Smooth muscle cell (in vitro differentiated cells): Measurements from ENCODE around the gene DEFB131A. TPM values are rescaled to one million over a fixed set of nuclear protein-coding genes. Genes with fewer than 3 reads are reported as not detected.
"Not testable (repeated sequence)": the region's sequence is repeated elsewhere in the genome, so short reads cannot be mapped to it uniquely, and the experiment has no call there.

Experiments used
- DNase-seq: peaks from one replicate; lab custom pipeline; 2025; ENCODE audit not compliant: unreplicated experiment; lab: John Stamatoyannopoulos, UW
- H2AFZ ChIP-seq: fragments of 200-600 bp; sonication (generic); 2 replicates; pipeline ENCODE4 v1.6.0; 2016; ENCODE audit warnings: antibody characterized with exemption, low read depth, mild to moderate bottlenecking
- H3F3A ChIP-seq: fragments of 200-600 bp; sonication (generic); 2 replicates; pipeline ENCODE4 v1.6.0; 2017; ENCODE audit warnings: antibody characterized with exemption, low read depth
- H3K27ac ChIP-seq: fragments of 200-600 bp; sonication (generic); 2 replicates; pipeline ENCODE4 v1.5.1; 2016; ENCODE audit warnings: low read depth, mild to moderate bottlenecking
- H3K27me3 ChIP-seq: fragments of 200-600 bp; sonication (generic); 2 replicates; pipeline ENCODE4 v1.6.1; 2016; ENCODE audit warnings: low read depth, mild to moderate bottlenecking
- H3K36me3 ChIP-seq: fragments of 200-600 bp; sonication (generic); 2 replicates; pipeline ENCODE4 v1.5.1; 2016; ENCODE audit warnings: low read depth
- H3K4me1 ChIP-seq: fragments of 200-600 bp; sonication (generic); 2 replicates; pipeline ENCODE4 v1.5.1; 2016; ENCODE audit warnings: low read depth
- H3K4me2 ChIP-seq: fragments of 200-600 bp; sonication (generic); 2 replicates; pipeline ENCODE4 v1.6.0; 2016; ENCODE audit warnings: mild to moderate bottlenecking
- H3K4me3 ChIP-seq: fragments of 200-600 bp; sonication (generic); 2 replicates; pipeline ENCODE4 v1.5.1; 2016; ENCODE audit warnings: mild to moderate bottlenecking
- H3K79me2 ChIP-seq: fragments of 200-600 bp; sonication (generic); 2 replicates; pipeline ENCODE4 v1.6.0; 2016; ENCODE audit warnings: low read depth, mild to moderate bottlenecking
- H3K9ac ChIP-seq: fragments of 200-600 bp; sonication (generic); 2 replicates; pipeline ENCODE4 v1.6.0; 2016; ENCODE audit warnings: low read depth
- H3K9me3 ChIP-seq: fragments of 200-600 bp; sonication (generic); replicated peaks from 2 replicates; pipeline ENCODE4 v1.5.1; 2016; ENCODE audit warnings: low read depth
- H4K20me1 ChIP-seq: fragments of 200-600 bp; sonication (generic); 2 replicates; pipeline ENCODE4 v1.6.0; 2016; ENCODE audit warnings: low read depth
- CTCF ChIP-seq: fragments of 200-600 bp; sonication (generic); IDR thresholded peaks from 2 replicates; pipeline ENCODE4 v1.5.1; 2017; ENCODE audit warnings: borderline replicate concordance, mild to moderate bottlenecking, antibody characterized with exemption; ENCODE audit not compliant: insufficient read depth, poor library complexity, severe bottlenecking
- WGBS: methylation state at CpG from one replicate; pipeline ENCODE4 v1.1.7; 2016; ENCODE audit warnings: low lambda C conversion rate; 5-methylcytosine and 5-hydroxymethylcytosine counted together
- polyA plus RNA-seq: library from polyadenylated mRNA; unstranded; fragments of >200 nt; fragmentation: Nextera tagmentation; extraction: Ambion mirVana; gene quantifications from 2 replicates; pipeline ENCODE4 v1.2.1, GENCODE V29; 2016
- total RNA-seq: library from RNA; depleted of rRNA; stranded (reverse); fragments of >200 nt; gene quantifications from 2 replicates; pipeline ENCODE4 v1.2.3, GENCODE V29; 2014

The DEFB131A gene
- total RNA-seq (not detected in 2 replicates), polyA plus RNA-seq (not detected in 2 replicates)

DNA sequence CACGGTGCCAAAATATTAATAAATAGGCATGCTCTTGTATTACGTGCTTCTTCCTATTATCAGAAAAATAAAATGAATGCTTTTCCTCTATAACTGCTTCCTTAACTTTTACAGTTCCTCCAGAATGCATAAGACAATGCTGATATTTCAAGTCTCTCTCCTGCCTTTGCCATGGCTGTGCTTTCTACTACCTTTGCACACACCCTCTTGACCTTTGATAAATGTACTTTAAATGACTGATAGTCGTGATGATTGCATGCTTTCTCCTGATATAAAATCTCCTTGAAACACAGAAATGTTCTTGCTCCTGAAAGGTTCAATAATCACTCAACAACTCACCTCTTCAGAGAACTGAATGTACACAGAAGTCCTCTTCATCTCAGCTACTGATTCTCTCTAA lies at the start of gene DEFB131A:
DEFB131A (plus strand) TSS at position 301 of the 400 bp plus-strand sequence. CDS start 120 bp downstream, outside the sequence.
- not testable (repeated sequence) for H3K79me2 ChIP-seq, H3K9me3 ChIP-seq, H3F3A ChIP-seq, H3K4me1 ChIP-seq, H3K4me2 ChIP-seq, H4K20me1 ChIP-seq, H3K9ac ChIP-seq, H3K27me3 ChIP-seq, H3K36me3 ChIP-seq, H3K4me3 ChIP-seq, H2AFZ ChIP-seq, H3K27ac ChIP-seq, DNase-seq
- 50% methylated on average over 3 of the region's 3 CpGs for WGBS

DNA sequence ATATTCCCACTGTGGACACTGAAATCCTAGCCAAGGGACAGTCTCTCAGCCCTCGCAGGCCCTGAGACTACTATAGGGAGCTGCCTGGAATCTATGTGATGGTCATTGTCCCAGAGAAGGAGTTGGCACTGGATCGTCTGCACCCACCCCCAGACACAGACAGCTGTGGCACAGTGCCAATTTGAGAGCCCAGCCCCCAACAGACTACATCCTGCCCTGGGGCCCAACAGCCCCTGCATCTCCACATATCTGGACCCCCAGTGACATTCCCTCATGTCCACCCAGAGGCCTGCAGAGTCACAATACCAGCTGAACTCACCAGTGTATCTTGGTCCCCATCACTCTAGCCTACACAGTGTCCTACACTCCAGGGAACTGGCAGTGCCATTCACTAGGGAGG lies 38.4 kb upstream of the DEFB131A start:
- H3K4me2 ChIP-seq, DNase-seq, H3K27ac ChIP-seq, H3K36me3 ChIP-seq, H3K9me3 ChIP-seq, H3K9ac ChIP-seq, H3K27me3 ChIP-seq, H3K4me1 ChIP-seq, H4K20me1 ChIP-seq, H2AFZ ChIP-seq, H3K4me3 ChIP-seq, H3F3A ChIP-seq, H3K79me2 ChIP-seq: not testable (repeated sequence)
- 77% methylated on average over 2 of the region's 2 CpGs for WGBS

- H3F3A ChIP-seq, H3K4me3 ChIP-seq, H2AFZ ChIP-seq, H4K20me1 ChIP-seq, H3K27ac ChIP-seq, H3K4me1 ChIP-seq, DNase-seq, H3K4me2 ChIP-seq, H3K9ac ChIP-seq, H3K79me2 ChIP-seq, H3K27me3 ChIP-seq, H3K36me3 ChIP-seq, H3K9me3 ChIP-seq: not testable (repeated sequence)
- 65% methylated on average over 3 of the region's 3 CpGs for WGBS
Measured at GRCh38 chr4:9406491-9406890, 37.7 kb upstream of the DEFB131A start.

- H3K36me3 ChIP-seq = no peaks in the 10 kb centered on the region
- no peak overlapping the region for H3K4me2 ChIP-seq
- H3K79me2 ChIP-seq = no peaks in the 10 kb centered on the region
- no peak overlapping the region for H3K4me3 ChIP-seq
- no peak overlapping the region for H2AFZ ChIP-seq
- H3K27me3 ChIP-seq = no peaks in the 10 kb centered on the region
- no peak for TF ChIP-seq CTCF
- no peaks in the 10 kb centered on the region for H4K20me1 ChIP-seq
- 78% methylated on average over 13 of the region's 13 CpGs for WGBS
- H3K9me3 ChIP-seq = no peaks in the 10 kb centered on the region
- H3K4me1 ChIP-seq = no peaks in the 10 kb centered on the region
- H3K9ac ChIP-seq = no peak overlapping the region
- H3F3A ChIP-seq = no peaks in the 10 kb centered on the region
- H3K27ac ChIP-seq = no peak overlapping the region
- DNase-seq = no peak
Measured at GRCh38 chr4:9409793-9410192, 34.4 kb upstream of the DEFB131A start.

GRCh38 chr4:9421884-9422455 lies 22.2 kb upstream of the DEFB131A start:
- not testable (repeated sequence) for DNase-seq, H3F3A ChIP-seq, H4K20me1 ChIP-seq, H3K27me3 ChIP-seq, H3K9ac ChIP-seq, H3K36me3 ChIP-seq, H2AFZ ChIP-seq, H3K4me3 ChIP-seq, H3K27ac ChIP-seq, H3K79me2 ChIP-seq, H3K4me2 ChIP-seq, H3K4me1 ChIP-seq, H3K9me3 ChIP-seq
- 73% methylated on average over 6 of the region's 6 CpGs for WGBS

DNA sequence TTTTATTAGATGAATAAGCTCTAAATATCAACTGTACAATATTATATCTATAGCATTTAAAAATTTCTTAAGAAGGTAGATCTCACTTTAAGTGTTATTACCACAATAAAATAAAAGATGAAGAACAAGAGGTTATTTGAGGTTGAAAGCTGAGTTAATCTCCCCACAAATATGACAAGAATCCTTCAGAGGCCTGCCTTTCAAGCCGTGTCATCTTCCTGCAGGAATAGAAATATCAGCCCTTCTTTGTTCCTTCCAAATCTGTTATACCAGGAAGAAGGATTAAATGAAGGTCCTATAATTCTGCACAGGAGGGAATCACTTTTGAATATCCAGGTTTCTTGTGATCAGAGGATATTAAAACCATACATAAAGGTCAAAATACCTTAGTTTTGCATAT lies 18.3 kb upstream of the DEFB131A start:
- H3F3A ChIP-seq, H3K36me3 ChIP-seq, H2AFZ ChIP-seq, DNase-seq, H3K4me3 ChIP-seq, H3K4me2 ChIP-seq, H3K27ac ChIP-seq, H3K9me3 ChIP-seq, H3K4me1 ChIP-seq, H3K27me3 ChIP-seq, H3K79me2 ChIP-seq, H4K20me1 ChIP-seq, H3K9ac ChIP-seq: not testable (repeated sequence)
- WGBS = 41% methylated on average over 1 of the region's 1 CpG

DNA sequence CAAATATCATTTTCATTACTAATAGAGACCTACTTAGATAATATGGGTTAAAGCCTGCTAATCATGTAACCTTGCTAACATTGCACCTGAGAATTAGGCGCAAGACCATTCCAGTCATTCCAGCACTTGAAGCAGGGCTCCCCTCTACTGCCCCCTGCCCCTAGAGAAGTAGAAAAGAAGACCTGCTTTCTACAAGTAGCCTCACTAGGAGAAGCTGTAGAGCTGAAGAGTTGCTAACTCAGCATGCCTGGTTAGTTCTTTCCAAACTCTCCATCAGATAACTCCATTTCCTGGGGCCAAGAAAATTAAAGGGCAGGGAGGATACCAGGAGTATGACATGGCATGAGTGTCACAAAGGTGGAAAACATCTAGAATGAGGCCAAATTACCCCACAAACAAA lies 14.2 kb upstream of the DEFB131A start:
- not testable (repeated sequence) for H3K4me3 ChIP-seq, H3K27ac ChIP-seq, DNase-seq, H3K36me3 ChIP-seq, H2AFZ ChIP-seq, H3K79me2 ChIP-seq, H3K4me2 ChIP-seq, H3F3A ChIP-seq, H3K9ac ChIP-seq, H3K9me3 ChIP-seq, H3K27me3 ChIP-seq, H4K20me1 ChIP-seq, H3K4me1 ChIP-seq
- 76% methylated on average over 1 of the region's 1 CpG for WGBS

DNA sequence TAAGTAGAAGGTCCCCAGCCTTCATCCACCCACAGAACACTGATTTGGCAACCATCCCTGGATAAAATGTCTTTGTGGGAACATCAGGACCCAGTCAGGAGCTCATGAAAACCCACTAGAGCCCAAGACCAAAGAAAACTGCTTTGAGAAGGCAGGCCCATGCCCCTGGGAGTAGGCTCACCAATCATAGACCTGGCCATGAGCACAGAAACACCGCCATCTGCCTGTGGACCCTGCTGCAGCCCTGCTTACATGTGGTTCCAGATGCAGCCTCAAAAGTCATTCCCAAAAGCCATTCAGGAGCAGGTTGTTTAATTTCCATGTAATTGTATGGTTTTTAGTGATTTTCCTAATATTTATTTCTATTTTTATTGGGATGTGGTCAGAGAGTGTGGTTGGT lies 10.9 kb upstream of the DEFB131A start:
- 59% methylated on average over 1 of the region's 1 CpG for WGBS
- not testable (repeated sequence) for H3F3A ChIP-seq, H3K4me3 ChIP-seq, H3K9me3 ChIP-seq, H2AFZ ChIP-seq, H3K36me3 ChIP-seq, H3K79me2 ChIP-seq, H4K20me1 ChIP-seq, H3K27ac ChIP-seq, H3K9ac ChIP-seq, H3K4me1 ChIP-seq, H3K27me3 ChIP-seq, H3K4me2 ChIP-seq, DNase-seq
